NCI-H345 (cell line): ENCODE results near the gene PKDREJ.
"Not testable (repeated sequence)": the region's sequence is repeated elsewhere in the genome, so short reads cannot be mapped to it uniquely, and the experiment has no call there.

Experiments used
- DNase-seq: peaks from one replicate; lab custom pipeline; 2025; lab: John Stamatoyannopoulos, UW

Gene PKDREJ

DNA sequence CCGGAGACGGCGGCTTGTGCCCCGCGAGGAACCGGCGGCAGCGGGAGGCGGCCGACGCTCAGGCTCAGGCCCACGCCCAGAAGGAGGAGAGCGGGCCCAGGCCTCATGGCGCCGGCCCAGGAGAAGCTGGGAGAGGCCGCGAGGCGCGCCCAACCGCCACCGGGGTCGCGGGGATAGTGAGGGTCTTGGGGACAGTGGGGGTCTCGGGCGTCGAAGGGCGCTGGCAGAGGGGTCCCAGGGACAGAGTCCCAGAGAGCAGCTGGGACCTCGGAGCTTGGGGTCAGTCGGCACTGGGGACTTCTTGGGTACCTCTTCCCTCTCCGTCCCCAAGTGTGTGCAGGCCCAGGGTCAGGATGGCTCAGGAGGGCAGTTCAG is at the start of gene PKDREJ:
TSS of gene PKDREJ (minus strand) at position 128 of the 375 bp plus-strand sequence. CDS start at position 107, 21 bp downstream.
- no peak for DNase-seq

DNA sequence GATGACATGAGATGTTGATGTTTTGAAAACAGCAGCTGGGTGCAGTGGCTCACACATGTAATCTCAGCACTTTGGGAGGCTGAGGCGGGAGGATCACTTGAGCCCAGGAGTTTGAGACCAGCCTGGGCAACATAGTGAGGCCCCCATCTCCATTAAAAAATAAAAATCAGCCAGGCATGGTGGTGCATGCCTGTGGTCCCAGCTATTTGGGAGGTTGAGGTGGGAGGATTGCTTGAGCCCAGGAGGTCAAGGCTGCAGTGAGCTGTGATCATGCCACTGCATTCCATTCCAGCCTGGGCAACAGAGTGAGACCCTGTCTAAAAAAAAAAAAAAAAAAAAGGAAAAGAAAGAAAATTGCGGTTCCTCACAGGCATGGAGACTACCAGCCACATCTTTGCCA is 49.7 kb upstream of the PKDREJ start:
- not testable (repeated sequence) for DNase-seq

DNA sequence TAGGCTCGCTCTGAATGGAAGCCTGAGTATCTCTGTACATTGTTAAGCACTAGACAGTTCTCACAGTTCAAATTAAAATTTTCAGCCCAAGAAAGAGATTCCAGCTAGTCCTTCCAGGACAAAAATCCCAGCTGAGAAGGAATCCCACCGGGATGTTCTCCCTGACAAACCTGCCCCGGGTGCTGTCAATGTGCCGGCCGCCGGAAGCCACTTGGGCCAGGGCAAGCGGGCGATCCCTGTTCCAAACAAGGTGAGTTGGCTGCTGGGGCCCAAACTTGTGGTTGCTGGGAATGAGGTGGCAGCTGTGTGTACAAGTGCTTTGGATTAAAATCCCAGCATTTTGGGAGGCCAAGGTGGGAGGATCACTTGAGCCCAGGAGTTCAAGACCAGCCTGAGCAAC is 48.9 kb upstream of the PKDREJ start:
- no peak for DNase-seq

- no peak for DNase-seq
These were observed 46.5 kb upstream of the PKDREJ start for GRCh38 chr22:46309526-46310085.

GRCh38 chr22:46308283-46308988 is 45.3 kb upstream of the PKDREJ start:
- DNase-seq = no peak

- DNase-seq = no peak
These were observed 40.3 kb upstream of the PKDREJ start for GRCh38 chr22:46303347-46303965.

GRCh38 chr22:46300491-46300890 is 37.3 kb upstream of the PKDREJ start:
- no peak for DNase-seq

- DNase-seq = no peak
These were observed 36.0 kb upstream of the PKDREJ start for GRCh38 chr22:46299101-46299500.

GRCh38 chr22:46297151-46297812 is 34.1 kb upstream of the PKDREJ start:
- peak; percentile 29 for DNase-seq

GRCh38 chr22:46296257-46297150 is 33.4 kb upstream of the PKDREJ start, which contains the start of gene GTSE1:
Gene GTSE1 (plus strand): TSS chr22:46296870. CDS start chr22:46297401, 531 bp downstream.
- DNase-seq = peak; percentile 93

GRCh38 chr22:46295277-46295971 is 32.3 kb upstream of the PKDREJ start:
- DNase-seq = no peak

DNA sequence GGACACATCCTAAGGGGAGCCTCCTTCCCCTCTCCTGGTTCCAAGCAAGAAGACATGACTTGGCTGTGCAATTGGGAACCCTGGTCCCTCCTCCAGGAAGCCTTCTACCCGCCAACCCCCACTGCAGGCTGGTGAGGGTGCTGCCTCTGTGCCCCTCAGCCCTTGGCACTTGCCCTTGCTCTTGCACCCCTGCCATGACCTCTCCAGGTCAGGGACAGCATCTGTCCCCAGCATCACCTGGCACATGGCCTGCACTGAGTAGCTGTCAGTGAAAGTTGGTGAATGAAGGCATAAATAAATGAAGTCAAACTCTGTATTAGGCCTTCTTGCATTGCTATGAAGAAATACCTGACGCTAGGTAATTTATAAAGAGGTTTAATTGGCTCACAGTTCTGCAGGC is 31.6 kb upstream of the PKDREJ start:
- no peak for DNase-seq

DNA sequence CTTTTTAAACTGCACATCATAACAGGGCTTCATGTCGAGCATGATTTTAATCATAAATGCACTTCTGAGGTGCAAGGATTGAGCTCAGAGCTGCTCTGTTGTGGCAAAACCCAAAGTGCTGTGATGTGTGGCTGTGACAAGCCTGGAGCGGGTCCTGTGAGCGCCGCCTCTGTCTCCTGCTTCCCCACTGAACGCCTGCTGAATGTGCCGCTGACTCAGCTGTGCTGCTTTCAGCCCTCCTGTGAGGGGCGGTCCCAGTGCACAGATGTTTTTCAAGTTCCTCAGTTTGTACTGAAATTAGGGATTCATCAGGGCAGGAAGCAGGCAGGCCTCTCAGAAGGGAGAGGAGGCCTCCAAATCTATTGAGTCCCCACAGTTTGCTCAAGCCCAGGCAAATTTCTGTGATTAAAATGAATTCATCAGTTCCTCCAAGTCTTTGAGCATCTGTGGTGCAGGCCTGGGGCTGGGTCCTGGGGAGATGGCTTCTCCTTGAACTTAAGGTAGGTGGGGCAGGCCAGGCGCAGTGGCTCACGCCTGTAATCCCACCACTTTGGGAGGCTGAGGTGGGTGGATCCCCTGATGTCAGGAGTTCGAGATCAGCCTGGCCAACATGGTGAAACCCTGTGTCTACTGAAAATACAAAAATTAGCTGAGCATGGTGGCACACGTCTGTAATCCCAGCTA is 30.6 kb upstream of the PKDREJ start:
- DNase-seq = no peak

DNA sequence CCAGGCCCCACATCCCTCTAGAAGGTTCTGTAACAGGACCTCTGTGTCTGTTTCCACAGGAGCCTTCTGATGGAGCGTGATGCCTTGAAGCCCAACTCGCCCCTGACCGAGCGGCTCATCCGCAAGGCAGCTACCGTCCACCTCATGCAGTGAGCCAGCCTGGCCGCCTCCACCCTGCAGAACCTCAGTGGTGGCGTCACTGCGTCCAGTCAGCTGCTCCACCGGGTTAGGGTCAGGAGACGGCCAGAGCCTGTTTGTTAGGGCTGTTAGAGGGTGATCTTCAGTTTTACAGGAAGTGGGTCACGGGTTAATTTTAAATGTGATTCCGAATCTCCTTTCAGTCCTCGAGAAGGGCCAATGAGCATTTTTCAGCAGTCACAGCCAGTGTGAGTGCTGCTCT is 29.6 kb upstream of the PKDREJ start:
- no peak for DNase-seq

GRCh38 chr22:46292173-46292572 is 29.0 kb upstream of the PKDREJ start:
- no peak for DNase-seq

GRCh38 chr22:46290843-46291785 is 28.0 kb upstream of the PKDREJ start:
- peak; percentile 89 for DNase-seq

GRCh38 chr22:46290121-46290842 is 27.1 kb upstream of the PKDREJ start:
- DNase-seq = peak; percentile 29

GRCh38 chr22:46289244-46289891 is 26.2 kb upstream of the PKDREJ start:
- no peak for DNase-seq
